OCI-M2 (cell line): Measurements from ENCODE around the gene ACTR3C.
"Not testable (repeated sequence)": the region's sequence is repeated elsewhere in the genome, so short reads cannot be mapped to it uniquely, and the experiment has no call there.

Experiments
- DNase-seq: peaks from one replicate; lab custom pipeline; 2025; ENCODE audit not compliant: unreplicated experiment; lab: John Stamatoyannopoulos, UW

ACTR3C gene

DNA sequence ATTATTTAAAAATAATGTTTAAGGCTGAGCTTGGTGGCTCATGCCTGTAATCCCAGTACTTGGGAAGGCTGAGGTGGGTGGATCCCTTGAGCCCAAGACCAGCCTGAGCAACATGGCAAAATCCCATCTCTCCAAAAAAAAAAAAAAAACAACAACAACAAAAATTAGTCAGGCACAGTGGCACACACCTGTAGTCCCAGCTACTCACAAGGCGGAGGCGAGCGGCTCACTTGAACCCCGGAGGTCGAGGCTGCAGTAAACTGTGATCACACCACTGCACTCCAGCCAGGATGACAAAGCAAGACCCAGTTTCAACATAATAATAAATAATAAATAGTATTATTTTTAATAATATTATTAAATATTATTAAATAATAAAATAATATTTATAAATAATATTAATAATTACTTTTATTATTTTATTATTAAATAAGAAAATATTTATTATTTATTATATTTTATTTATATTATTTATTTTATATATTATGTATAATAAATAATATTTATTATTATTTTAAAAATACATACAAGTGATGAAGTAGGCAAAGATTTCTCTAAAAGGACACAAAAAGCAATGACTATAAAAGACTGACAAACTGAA lies 8.6 kb downstream of the ACTR3C start:
- no peak for DNase-seq

DNA sequence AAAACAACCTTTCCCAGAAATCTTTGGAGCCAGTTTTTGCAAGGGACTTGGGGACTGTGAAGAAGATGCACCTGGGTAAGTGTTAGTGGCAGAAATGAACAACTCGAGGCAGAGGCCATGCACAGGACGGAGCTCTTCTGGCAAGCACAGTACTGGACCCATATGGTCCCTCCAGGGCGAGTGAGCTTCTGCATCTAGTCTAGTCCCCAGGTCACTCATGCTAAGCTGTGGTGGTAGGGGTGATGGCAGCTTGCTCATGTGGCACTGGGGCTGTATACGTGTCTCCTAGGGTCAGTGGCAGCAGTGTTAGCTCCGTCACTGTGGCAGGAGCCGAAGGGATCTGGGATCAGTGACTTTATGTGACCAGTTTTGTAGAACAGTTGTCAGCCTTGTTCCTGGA lies 9.5 kb downstream of the ACTR3C start:
- DNase-seq = no peak

DNA sequence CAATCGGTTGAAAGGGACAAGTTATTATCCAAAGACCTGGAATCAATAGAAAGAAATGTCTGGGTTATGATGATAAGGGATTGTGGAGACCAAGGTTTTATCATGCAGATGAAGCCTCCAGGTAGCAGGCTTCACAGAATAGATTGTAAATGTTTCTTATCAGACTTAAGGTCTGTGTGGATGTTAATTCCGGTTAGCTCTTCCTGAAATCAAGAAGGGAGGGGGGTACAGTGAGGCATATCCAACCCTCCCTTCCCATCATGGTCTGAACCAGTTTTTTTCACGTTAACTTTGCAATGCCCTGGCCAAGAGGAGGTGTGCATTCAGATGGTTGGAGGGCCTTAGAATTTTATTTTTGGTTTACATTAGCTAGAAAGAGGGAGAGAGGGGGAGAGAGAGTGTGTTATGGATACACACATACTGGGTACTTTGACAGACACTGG lies 10.0 kb downstream of the ACTR3C start:
- DNase-seq = no peak

DNA sequence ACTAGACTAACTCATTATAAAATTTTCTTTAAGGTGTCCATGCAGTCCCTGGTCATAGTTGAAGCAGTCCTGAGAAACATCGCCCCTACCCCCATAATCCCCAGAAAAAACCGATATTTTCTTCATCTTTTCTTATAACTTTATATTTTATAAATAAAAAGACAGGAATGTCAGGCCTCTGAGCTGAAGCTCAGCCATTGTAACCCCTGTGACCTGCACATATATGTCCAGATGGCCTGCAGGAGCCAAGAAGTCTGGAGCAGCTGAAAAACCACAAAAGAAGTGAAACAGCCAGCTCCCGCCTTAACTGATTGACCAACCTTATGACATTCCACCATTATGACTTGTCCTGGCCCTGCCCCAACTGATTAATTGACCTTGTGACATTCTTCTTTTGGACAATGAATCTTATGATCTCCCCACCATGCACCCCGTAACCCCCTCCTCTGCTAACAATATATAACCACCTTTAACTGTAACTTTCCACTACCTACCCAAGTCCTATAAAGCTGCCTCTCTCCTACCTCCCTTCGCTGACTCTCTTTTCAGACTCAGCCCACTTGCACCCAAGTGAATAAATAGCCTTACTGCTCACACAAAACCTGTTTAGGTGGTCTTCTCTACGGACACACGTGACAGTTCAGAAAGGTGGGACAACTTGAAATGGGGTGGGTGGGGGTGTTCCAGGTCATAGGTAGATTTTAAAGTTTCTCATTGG lies 10.5 kb downstream of the ACTR3C start:
- DNase-seq = not testable (repeated sequence)

DNA sequence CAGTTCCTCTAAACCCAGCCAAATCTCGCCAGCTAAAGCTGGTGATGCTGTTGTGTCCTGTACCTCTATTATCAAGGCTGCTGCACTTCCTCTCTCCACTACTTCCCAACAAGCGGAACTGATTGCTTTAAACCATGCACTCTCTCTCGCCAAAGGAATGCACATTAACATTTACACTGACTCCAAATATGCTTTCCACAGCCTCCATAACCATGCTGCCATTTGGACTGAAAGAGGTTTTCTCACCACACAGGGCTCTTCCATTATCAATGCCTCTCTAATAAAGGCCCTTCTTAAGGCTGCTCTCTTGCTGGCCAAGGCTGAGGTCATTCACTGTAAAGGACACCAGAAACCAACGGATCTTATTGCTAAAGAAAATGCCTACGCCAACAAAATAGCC lies 11.6 kb downstream of the ACTR3C start:
- no peak for DNase-seq

DNA sequence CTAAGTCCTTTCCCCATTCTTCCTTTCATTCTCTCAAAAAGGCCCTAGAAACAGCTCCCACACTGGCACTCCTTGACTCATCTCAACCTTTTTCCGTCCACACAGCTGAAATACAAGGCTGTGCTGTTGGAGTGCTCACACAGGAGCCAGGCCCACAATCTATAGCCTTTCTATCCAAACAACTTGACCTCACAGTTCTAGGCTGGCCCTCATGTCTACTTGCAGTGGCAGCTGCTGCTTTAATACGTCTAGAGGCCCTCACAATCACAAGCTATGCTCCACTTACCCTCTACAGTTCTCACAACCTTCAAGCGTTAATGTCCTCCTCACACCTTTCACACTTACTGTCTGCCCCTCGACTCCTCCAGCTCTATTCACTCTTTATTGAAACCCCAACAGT lies 12.2 kb downstream of the ACTR3C start:
- no peak for DNase-seq

DNA sequence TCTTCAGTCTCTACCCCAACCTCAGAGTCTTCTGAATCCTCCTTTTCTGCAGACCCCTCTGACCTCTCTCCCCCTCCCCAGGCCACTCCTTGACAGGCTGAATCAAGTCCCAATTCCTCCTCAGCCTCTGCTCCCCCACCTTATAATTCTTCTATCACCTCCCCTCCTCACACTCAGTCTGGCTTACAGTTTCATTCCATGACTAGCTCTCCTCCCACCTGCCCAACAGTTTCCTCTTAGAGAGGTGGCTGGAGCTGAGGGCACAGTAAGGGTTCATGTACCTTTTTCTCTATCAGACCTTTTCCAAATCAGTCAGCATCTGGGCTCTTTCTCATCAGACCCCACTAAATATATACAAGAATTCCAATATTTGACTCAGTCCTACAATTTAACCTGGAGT lies 14.8 kb downstream of the ACTR3C start:
- no peak for DNase-seq

DNA sequence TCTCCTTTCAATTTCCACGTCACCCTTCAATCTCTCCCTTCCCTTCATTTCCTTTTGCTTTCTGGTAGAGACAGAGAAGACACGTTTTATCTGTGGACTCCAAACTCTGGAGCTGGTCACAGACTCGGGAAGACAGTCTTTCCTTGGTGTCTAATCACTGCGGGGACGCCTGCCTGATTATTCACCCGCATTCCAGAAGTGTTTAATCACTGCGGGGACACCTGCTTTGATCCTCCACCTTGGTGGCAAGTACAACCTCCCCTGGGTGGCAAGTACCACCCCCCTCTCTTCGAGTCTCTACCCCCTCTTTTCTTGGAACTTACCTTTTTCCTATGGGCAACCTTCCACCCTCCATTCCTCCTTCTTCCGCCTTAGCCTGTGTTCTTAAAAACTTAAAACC lies 15.4 kb downstream of the ACTR3C start:
- no peak for DNase-seq

DNA sequence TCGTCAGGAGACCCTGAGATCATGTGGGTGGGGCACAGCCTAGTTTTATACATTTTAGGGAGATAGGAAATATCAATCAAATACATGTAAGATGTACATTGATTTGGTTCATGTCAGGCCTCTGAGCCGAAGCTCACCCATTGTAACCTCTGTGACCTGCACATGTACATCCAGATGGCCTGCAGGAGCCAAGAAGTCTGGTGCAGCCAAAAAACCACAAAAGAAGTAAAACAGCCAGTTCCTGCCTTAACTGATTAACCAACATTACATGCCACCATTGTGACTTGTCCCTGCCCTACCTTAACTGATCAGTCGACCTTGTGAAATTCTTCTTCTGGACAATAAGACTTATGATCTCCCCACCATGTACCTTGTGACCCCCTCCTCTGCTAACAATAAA lies 16.2 kb downstream of the ACTR3C start:
- no peak for DNase-seq

DNA sequence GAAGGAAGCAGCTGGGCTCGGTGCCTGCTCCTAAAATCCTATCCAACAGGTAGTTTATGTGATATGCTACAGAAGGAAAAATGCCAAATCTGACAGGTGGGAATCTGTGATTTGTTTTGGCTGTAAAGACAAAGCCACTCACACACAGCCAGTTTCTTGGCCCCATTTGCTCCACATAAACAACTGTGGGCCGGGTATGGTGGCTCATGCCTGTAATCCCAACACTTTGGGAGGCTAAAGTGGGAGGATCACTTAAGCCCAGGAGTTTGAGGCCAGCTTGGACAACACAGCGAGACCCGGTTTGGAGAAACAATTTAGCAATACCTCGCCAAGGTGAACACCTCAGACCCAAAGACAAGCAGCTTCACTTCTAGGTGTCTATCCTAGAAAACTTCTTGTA lies 17.0 kb downstream of the ACTR3C start:
- DNase-seq = not testable (repeated sequence)

DNA sequence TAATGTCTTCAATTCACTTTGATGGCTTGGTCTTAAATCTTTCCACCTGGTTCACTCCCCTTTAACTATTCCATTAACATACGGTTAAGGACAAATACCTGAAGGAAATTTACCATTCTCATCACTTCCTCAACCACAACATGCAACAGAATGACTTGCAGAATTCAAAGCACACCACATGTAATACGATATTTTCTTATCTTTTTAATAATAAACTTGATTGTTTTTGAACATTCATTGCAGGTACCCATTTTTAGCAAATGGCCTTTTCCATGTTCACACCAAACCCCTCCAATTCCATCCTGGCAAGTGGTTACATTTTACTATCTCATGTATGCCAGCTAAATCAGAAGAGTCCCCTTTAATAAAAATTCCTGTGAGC lies 17.5 kb downstream of the ACTR3C start:
- not testable (repeated sequence) for DNase-seq

DNA sequence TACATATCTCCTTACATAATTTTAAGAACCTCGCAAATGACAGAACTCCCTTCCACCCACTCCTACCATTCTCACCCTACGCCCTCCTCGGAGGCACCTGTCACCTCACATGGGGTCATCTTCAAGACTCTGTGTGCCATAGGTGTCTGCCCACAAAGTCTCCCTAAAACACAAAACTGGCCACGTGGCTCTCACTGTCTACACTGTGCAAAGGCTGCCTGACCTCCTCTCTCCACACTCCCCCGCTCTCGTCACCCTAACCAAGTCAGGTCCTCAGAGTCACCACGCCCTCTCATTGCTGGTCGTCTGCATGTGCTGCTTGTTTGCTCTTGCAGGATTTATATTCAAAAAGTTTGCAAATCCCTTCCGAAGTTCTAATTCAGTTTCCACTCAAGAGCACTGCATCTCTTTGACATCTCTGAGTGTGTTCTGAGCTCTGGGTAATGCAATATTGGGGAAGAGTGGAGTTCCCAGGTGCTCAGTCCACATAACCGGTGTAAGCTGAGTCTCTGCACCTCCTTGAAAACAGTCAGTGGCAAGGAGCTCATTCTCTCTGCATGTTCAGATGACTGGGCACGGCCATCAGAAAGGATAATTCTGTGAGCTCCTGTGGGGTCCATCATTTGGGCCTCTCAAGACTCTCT lies 18.0 kb downstream of the ACTR3C start:
- DNase-seq = not testable (repeated sequence)

DNA sequence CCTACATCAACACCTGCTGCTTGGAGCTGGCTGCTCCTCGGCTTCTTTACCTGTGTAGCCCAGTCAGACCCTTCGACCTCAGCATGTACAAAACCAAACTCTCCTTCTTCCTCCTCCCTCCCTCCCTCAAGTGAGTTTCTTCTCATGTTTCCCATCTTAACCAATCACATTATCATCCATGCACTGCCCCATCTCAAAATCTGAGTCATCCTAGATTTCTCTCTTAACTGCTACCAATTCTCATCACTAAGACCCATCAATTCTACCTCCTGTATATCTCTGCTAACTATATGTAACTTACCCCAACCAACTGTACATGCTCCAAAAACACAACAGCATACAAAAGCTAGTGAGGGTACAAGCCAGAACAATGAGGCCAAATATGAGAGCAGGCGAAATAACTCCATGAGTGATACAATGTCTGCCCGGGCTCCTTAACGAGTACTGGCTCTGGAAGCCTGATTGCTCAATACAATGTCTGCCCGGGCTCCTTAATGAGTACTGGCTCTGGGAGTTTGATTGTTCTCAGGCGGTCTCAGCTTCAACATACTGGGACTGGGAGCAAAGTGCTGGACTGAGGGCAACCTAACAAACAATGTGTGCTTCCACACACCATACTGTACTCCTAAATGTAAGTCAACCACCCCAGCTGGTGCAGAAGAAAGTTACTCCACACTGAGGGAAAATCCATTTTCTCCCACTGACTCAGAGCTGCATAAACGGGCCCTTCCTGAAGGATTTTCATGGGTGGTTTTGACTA lies 18.7 kb downstream of the ACTR3C start:
- not testable (repeated sequence) for DNase-seq

DNA sequence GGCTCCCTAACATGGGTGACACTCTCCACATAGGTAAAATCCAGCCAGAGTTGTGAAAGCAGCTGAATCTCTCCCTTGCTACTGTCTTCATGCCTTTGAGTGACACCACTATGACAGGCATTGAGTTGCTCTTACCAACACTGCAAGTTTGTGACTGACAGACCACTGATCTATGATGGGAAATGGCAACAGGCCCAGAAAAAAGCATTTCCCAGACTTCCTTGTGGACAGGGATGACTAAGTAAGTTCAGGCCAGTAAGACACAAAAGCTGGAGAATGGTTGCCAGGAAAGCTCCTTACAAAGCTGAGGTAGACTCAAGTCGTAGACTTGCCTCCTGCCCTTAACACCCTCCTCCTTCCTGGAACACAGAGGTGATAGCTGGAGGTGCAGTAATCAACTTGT lies 20.4 kb downstream of the ACTR3C start:
- not testable (repeated sequence) for DNase-seq

DNA sequence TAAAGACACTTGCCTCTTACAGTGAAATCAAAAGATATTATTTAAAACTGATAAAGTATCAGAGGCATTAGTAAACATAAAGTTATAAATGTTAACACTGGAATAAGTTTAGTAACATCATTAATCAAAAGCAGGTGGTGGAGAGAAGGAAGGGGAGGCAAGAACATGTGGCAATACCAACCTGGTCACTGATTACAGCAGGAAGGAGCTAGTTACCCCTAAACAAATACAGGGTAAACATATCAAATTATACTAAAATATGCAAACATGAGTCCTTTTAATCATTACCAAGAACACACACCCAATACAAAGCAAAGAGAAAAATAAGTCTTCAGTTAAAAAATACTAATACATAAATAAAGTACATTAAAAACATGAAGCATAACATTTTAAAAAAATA lies 25.4 kb downstream of the ACTR3C start:
- not testable (repeated sequence) for DNase-seq

DNA sequence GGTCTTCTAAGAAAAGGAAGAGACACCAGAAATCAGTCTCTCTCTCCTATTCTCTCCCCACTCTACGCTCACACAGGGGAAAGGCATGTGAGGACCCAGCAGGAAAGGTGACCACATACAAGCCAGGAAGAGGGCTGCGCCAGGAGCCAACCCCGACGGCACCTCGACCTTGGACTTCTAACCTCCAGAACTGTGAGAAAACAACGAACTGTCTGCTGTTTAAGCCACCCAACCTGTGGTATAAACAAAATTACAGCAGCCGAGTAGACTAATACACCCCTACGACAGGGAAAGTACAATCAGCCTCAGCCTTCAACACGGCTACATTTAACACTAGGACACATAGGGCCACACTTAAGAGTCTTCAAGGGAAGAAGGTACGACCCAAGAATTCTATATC lies 26.5 kb downstream of the ACTR3C start:
- DNase-seq = not testable (repeated sequence)

DNA sequence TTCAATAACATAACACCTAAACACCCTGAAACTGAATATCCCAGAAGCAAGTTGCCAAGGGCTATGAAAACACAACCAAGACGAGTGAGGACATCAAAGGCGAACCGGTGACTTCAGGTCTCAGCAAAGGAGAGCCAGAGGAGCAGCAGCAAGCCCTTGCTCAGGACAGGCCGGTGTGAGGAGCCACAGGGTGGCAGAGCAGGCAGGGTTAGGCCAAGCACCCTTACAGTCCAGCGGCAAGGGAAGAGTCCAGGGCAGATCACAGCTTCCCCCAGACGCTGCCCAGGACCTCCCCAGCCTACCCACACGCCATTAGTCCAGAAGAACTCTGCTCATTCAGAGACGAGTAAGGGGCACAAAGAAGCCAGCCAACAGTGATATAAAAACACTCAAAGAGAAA lies 27.7 kb downstream of the ACTR3C start:
- DNase-seq = not testable (repeated sequence)

DNA sequence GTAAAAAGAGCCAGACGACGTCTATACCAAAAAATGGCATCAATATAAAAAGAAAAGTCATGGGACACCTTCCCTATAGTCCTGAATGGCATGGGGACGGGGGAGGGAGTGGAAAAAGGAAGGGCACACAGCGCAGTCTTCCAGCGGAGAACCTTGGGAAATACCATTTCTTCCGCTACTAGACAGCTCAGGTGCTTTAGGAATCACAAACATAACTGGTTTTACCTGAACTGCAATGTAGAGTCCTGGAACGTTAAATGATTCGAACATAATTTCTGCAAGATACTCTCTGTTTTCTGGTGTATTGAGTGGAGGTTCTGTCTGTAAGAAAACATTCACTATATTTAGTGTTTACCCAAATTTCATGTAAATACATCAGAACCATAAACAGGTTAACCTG lies 28.3 kb downstream of the ACTR3C start:
- not testable (repeated sequence) for DNase-seq

DNA sequence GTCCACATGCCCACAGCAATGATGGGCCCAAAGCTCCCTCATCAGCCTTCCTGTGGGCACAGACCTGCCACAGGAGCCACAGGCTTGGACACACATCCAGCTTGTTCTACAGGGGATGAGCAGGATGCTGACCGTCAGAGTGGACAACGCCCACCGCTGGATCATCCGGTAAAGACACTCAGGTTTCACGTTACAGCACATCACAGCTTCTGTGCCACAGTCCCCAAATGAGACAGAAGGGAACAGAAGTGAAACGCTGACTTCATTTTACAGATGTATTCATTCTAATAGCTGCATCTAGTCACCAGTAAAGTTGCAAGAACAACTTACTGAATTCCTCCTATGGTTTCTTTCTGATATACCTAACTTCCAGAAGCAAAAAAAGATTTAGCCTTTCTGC lies 33.0 kb downstream of the ACTR3C start:
- DNase-seq = not testable (repeated sequence)

DNA sequence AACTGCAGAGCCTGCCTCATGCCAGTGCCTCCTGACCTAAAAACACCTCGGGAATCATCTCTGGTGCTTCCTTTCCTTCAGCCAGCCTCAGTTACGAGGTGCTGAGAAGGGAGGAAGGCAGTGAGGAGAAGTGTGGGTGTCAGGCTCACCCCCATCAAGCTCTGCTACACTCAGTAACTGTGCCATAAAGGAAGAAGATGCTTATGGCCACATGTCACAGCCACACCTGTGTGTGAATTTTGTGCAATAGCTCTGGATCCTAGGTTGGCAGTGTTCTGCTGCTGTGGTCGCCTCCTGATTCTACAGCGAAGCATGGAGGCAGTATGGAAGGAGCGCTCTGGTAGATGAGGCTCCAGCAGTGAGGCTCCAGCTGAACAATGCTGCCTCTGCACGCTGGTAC lies 34.5 kb downstream of the ACTR3C start:
- not testable (repeated sequence) for DNase-seq

DNA sequence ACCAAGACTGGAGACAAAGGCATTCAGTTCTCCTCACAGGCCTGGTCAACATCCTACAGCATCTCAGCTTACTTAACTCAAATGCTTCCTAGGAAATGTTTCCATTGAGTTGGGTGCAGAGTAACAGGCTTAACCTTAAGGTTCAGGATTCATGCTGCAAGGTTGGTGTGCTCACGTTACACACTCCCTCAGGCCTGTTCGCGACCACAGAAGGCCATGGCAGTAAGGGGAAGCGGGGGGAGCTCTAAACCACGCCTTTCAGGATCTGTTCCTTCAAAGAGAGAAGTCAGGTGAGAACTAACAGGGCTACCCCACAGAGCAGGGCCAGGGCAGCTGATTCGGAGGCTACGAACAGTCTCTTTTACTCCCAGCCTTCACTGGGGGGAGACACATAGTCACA lies 35.5 kb downstream of the ACTR3C start:
- not testable (repeated sequence) for DNase-seq
